ENCODE results near the gene SCYL1.

SCYL1 gene

GRCh38 chr11:65535102-65535501 lies 10.2 kb downstream of the SCYL1 start:
- DNase-seq (ENCODE audit: low read depth in 1 of 2, low spot score in 1 of 2), result no peak

GRCh38 chr11:65536412-65537295 lies 11.8 kb downstream of the SCYL1 start:
- DNase-seq (ENCODE audit: low read depth in 1 of 2, low spot score in 1 of 2), result no peak

GRCh38 chr11:65537296-65537597 lies 12.4 kb downstream of the SCYL1 start:
- no peak for DNase-seq (ENCODE audit: low read depth in 1 of 2, low spot score in 1 of 2)

- no peak for DNase-seq (ENCODE audit: low read depth in 1 of 2, low spot score in 1 of 2)
Observed at GRCh38 chr11:65537620-65538231, 12.8 kb downstream of the SCYL1 start.

- DNase-seq (ENCODE audit: low read depth in 1 of 2, low spot score in 1 of 2), result no peak
Observed at GRCh38 chr11:65538232-65538914, 13.5 kb downstream of the SCYL1 start.

GRCh38 chr11:65538915-65539743 lies 14.2 kb downstream of the SCYL1 start:
- DNase-seq (ENCODE audit: low read depth in 1 of 2, low spot score in 1 of 2), result no peak

- peak in 1 of 2 donors; percentile 35 for DNase-seq (ENCODE audit: low read depth in 1 of 2, low spot score in 1 of 2)
Observed at GRCh38 chr11:65539744-65540289, 14.9 kb downstream of the SCYL1 start.

- peak; percentile 77 to 81 for DNase-seq (ENCODE audit: low read depth in 1 of 2, low spot score in 1 of 2)
Observed at GRCh38 chr11:65540290-65541092, 15.6 kb downstream of the SCYL1 start.

GRCh38 chr11:65541093-65541982 lies 16.5 kb downstream of the SCYL1 start:
- DNase-seq (ENCODE audit: low read depth in 1 of 2, low spot score in 1 of 2), result no peak

- DNase-seq (ENCODE audit: low read depth in 1 of 2, low spot score in 1 of 2), result no peak
Observed at GRCh38 chr11:65542738-65543390, 18.0 kb downstream of the SCYL1 start.

- no peak for DNase-seq (ENCODE audit: low read depth in 1 of 2, low spot score in 1 of 2)
Observed at GRCh38 chr11:65545853-65546216, 21.0 kb downstream of the SCYL1 start.

GRCh38 chr11:65546217-65546958 lies 21.5 kb downstream of the SCYL1 start:
- DNase-seq (ENCODE audit: low read depth in 1 of 2, low spot score in 1 of 2), result peak; percentile 98

- DNase-seq (ENCODE audit: low read depth in 1 of 2, low spot score in 1 of 2), result no peak
Observed at GRCh38 chr11:65547446-65548125, 22.7 kb downstream of the SCYL1 start.

GRCh38 chr11:65548395-65548794 lies 23.5 kb downstream of the SCYL1 start:
- no peak for DNase-seq (ENCODE audit: low read depth in 1 of 2, low spot score in 1 of 2)

- DNase-seq (ENCODE audit: low read depth in 1 of 2, low spot score in 1 of 2), result no peak
Observed at GRCh38 chr11:65549096-65549495, 24.2 kb downstream of the SCYL1 start.

GRCh38 chr11:65551572-65552387 lies 26.9 kb downstream of the SCYL1 start:
- DNase-seq (ENCODE audit: low read depth in 1 of 2, low spot score in 1 of 2), result peak in 1 of 2 donors; percentile 36

Measured in activated T-helper 1 cell treated with anti-CD3 and anti-CD28 coated beads, Interleukin-2, amount 50 U/mL, for 16 hours (primary cell).